Tibial artery (tissue), 4 donors: Measurements from ENCODE around the gene GPR139.

ENCODE experiments used
- DNase-seq, 2 donors: peaks; one replicate each; pipeline ENCODE4 v3.0.0-alpha.2; 2019
- H3K27ac ChIP-seq, 2 donors: fragments of 200-600 bp; sonication (generic) in 1 of 2; 1 replicate in 1 of 2; 2 replicates in 1 of 2; pipeline ENCODE4 v1.5.1; 2018 to 2019; ENCODE audit warnings: mild to moderate bottlenecking in 1 of 2
- H3K27me3 ChIP-seq, 2 donors: fragments of 200-600 bp; sonication (generic) in 1 of 2; one replicate each; pipeline versions ENCODE4 v1.5.1 to v1.6.0; 2016 to 2019
- H3K36me3 ChIP-seq, 3 donors: fragments of 200-600 bp; sonication (generic) in 2 of 3; one replicate each; pipeline ENCODE4 v1.5.1; 2016 to 2019; ENCODE audit warnings: mild to moderate bottlenecking in 2 of 3
- H3K4me1 ChIP-seq, 4 donors: fragments of 200-600 bp; sonication (generic) in 2 of 4; 1 replicate in 3 of 4; 2 replicates in 1 of 4; pipeline ENCODE4 v1.5.1; 2016 to 2019
- H3K4me3 ChIP-seq, 2 donors: fragments of 200-600 bp; sonication (generic) in 1 of 2; 1 replicate in 1 of 2; 2 replicates in 1 of 2; pipeline ENCODE4 v1.5.1; 2018 to 2019; ENCODE audit warnings: mild to moderate bottlenecking in 2 of 2
- H3K9me3 ChIP-seq, 3 donors: fragments of 200-600 bp; sonication (generic) in 1 of 3; one replicate each; pipeline ENCODE4 v1.5.1; 2016 to 2019
- intact Hi-C: fragments of 100-400 bp; cut with DNase I; formaldehyde crosslinking; loops from one replicate; pipeline ENCODE4 v1.15.0; 2023; ENCODE audit warnings: low total_unique reads
- TF ChIP-seq, protein P1 (sequence below), 2 experiments: fragments of 200-600 bp in 1 of 2; fragments of 450-650 bp in 1 of 2; IDR thresholded peaks; one replicate each; pipeline ENCODE4 v1.5.1; 2017 to 2019; ENCODE audit warnings: antibody characterized with exemption in 2 of 2, mild to moderate bottlenecking in 1 of 2, moderate library complexity in 1 of 2

The GPR139 gene

DNA sequence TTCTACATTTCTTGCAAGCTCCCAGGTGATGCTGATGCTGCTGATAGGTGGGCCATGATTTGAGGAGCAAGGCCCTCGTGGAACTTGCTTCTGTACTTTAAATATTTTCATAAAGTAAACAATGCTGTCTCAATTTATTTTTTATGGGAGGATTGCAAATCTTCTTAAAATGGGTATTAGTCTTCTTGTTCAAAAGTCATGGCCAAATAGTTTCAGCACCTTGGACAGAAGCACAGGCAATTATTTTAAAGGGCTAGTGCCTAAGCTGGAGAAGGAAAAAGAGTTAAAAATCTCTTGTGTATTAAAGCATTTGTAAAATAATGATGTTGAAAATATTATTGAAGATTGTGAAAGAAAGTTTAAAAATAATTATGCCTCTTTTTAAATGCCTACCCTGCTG lies 50.5 kb downstream of the GPR139 start:
- H3K4me1 ChIP-seq, result no peaks in the 10 kb centered on the region
- no peaks in the 10 kb centered on the region for H3K36me3 ChIP-seq
- no peak overlapping the region for H3K4me3 ChIP-seq
- H3K27me3 ChIP-seq, result no peaks in the 10 kb centered on the region
- intact Hi-C loops, result no loop called here
- H3K9me3 ChIP-seq, result no peaks in the 10 kb centered on the region
- no peak for DNase-seq
- H3K27ac ChIP-seq, result no peak overlapping the region
- TF ChIP-seq, protein P1, sequence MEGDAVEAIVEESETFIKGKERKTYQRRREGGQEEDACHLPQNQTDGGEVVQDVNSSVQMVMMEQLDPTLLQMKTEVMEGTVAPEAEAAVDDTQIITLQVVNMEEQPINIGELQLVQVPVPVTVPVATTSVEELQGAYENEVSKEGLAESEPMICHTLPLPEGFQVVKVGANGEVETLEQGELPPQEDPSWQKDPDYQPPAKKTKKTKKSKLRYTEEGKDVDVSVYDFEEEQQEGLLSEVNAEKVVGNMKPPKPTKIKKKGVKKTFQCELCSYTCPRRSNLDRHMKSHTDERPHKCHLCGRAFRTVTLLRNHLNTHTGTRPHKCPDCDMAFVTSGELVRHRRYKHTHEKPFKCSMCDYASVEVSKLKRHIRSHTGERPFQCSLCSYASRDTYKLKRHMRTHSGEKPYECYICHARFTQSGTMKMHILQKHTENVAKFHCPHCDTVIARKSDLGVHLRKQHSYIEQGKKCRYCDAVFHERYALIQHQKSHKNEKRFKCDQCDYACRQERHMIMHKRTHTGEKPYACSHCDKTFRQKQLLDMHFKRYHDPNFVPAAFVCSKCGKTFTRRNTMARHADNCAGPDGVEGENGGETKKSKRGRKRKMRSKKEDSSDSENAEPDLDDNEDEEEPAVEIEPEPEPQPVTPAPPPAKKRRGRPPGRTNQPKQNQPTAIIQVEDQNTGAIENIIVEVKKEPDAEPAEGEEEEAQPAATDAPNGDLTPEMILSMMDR (IDR thresholded peaks at IDR 0.05), result no peak

DNA sequence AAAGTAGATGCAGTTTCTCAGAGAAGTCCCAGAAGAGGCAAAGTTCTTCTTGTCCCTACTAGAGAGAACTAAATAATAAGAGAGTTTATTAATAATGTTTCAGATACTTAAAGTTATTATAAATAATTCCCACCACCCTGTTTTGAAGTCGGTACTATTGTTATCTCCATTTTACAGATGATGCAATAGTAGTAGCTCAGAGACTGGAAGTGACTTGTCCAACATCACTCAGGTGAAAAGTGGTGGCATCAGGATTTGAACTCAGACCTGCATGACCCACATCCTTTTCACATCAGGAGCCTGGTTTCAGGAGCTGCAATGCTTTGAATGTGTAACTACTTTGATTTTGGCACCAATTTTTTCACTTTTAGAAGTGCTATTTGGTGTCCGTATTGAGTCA lies 52.7 kb downstream of the GPR139 start:
- Histone ChIP-seq H3K27ac (no peak overlapping the region), H3K36me3 (no peaks in the 10 kb centered on the region), H3K4me1 (no peaks in the 10 kb centered on the region), H3K9me3 (no peaks in the 10 kb centered on the region), H3K4me3 (no peak overlapping the region), H3K27me3 (no peaks in the 10 kb centered on the region)
- no peak for DNase-seq
- TF ChIP-seq, protein P1 (IDR thresholded peaks at IDR 0.05), result no peak
- intact Hi-C loops, result no loop called here

DNA sequence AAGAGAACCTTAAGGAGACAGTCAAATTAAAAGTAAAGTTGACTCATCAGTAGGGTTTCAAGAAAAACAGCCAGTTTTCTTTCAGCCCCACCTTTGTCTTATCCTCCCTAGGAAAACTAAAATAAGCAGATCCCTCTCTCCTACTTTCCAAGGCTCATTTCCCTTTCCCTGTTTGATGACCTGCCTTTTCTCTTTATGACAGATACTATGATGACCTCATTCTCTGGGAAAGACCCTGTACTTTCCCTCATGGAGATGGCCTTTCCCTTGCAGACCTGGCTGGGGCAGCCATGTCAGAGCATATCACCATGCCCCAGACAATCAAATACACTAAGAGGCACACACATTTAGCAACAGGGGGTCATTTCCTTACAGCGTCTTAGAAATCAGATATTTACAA lies 53.6 kb downstream of the GPR139 start:
- no peaks in the 10 kb centered on the region for H3K4me1 ChIP-seq
- H3K27ac ChIP-seq, result no peak overlapping the region
- TF ChIP-seq, protein P1 (IDR thresholded peaks at IDR 0.05), result no peak
- no peak for DNase-seq
- no peaks in the 10 kb centered on the region for H3K27me3 ChIP-seq
- H3K36me3 ChIP-seq, result no peaks in the 10 kb centered on the region
- no peak overlapping the region for H3K4me3 ChIP-seq
- H3K9me3 ChIP-seq, result no peaks in the 10 kb centered on the region
- intact Hi-C loops, result no loop called here

DNA sequence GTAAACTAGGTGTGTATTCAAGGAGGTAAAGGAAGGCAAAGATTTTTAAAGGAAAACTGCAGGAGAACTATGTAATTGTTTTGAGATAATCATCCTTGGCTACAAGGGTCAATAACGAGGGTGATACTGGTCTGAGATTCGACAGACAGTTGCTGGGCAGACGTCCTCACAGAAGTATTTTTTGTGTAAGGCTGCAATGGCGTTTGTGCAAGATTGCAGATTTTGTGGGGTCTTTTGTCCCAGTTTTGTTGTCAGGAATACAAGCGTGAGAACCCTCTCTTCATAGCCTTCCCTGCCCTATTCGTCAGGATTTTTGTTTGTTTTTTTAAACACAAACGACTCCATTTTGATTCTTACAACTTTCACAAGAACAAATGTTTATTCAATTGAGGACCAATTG lies 57.5 kb downstream of the GPR139 start:
- no peaks in the 10 kb centered on the region for H3K27me3 ChIP-seq
- H3K9me3 ChIP-seq, result no peaks in the 10 kb centered on the region
- TF ChIP-seq, protein P1 (IDR thresholded peaks at IDR 0.05), result no peak
- no peak overlapping the region for H3K27ac ChIP-seq
- no peak for DNase-seq
- no peak overlapping the region for H3K4me3 ChIP-seq
- H3K36me3 ChIP-seq, result no peaks in the 10 kb centered on the region
- intact Hi-C loops, result no loop called here
- no peaks in the 10 kb centered on the region for H3K4me1 ChIP-seq

DNA sequence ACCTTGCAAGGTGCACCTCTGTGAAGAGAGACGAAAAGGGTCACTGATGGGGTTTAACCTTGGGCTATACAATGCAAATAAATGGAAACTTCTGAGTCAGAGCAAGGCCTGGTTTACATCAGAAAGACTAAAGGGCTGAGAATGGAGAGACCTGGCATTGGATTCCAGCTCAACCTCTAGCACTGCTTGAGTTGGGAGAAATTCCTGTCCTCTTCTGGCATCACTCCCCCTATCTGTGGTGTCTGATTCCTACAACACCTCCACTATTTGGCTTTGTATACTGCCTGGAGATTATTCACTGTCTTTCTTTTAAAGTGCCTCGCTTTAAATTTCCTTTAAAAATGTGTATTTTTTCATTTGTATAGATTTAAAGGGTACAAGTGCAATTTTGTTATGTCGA lies 68.8 kb downstream of the GPR139 start:
- Histone ChIP-seq H3K9me3 (peaks cover 0 to 4% (median 0%) of the 10 kb centered on the region in 3 donors), H3K27ac (no peak overlapping the region), H3K4me1 (no peaks in the 10 kb centered on the region), H3K27me3 (peaks cover 0 to 2% of the 10 kb centered on the region in 2 donors), H3K4me3 (no peak overlapping the region), H3K36me3 (no peaks in the 10 kb centered on the region)
- intact Hi-C loops, result no loop called here
- no peak for DNase-seq
- TF ChIP-seq, protein P1 (IDR thresholded peaks at IDR 0.05), result no peak

DNA sequence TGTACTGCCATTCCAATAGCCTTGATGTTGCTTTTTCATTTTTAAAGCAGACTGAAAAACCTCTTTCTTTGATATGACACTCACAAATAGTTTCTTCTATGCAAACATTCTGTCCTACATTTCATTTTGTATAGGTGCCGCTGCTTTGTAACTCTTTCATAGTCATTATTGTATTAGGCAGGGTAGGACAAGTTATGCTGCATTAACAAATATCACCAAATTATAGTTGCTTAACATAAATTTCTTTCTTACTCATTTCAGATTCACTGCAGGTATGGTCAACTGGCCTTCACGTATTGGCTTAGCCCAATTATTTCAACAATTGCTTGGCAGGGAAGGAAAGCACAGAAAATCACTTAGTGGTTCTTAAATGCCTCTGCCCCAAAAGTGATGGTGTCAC lies 70.8 kb downstream of the GPR139 start:
- Histone ChIP-seq H3K4me3 (no peak overlapping the region), H3K9me3 (peaks cover 0 to 4% (median 0%) of the 10 kb centered on the region in 3 donors), H3K36me3 (no peaks in the 10 kb centered on the region), H3K4me1 (no peaks in the 10 kb centered on the region), H3K27ac (no peak overlapping the region), H3K27me3 (peaks cover 0 to 2% of the 10 kb centered on the region in 2 donors)
- no peak for DNase-seq
- TF ChIP-seq, protein P1 (IDR thresholded peaks at IDR 0.05), result no peak
- intact Hi-C loops, result no loop called here
